Effector CD4-positive, alpha-beta T cell (primary cell): ENCODE data around the gene ORMDL1.
"Not testable (repeated sequence)": the region's sequence is repeated elsewhere in the genome, so short reads cannot be mapped to it uniquely, and the experiment has no call there.

ENCODE experiments used
- DNase-seq: peaks from one replicate; pipeline ENCODE4 v3.0.0-alpha.2; 2020

The ORMDL1 gene

GRCh38 chr2:189770590-189771322, 13.4 kb downstream of the ORMDL1 start:
- DNase-seq: no peak

DNA sequence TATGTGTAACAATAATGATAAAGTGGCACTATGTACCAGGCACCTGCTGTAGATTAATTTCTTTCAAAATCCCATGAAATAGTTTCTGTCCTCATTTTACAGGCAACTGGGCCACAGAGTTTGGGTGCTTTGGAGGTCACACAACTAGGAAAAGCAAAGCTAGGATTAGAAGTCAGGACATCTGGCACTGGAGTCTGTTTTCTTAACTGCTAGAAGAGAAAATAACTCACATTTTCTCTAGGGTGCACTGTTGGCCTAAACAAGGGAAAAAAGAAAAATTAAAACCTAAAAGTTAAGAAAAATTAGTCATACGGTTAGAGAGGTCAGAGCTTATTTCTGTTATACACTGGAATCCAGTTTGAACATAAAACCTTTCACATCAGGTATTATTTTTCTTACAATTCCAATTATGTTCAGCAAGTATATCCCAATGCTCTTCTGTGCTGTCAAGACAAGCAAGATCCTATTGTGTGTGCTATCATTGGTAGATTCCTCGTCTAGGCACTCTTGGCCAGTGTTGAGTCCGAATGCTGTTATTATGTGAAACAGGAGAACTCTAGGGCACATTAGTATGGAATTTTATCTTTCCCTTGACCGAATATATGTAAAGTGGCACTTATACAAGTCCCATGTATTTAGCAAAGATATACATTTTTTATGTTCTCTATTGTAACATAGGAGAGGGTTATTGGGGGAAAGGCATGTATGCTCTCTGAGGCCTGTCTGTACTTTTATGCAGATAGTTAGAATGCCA, 20.1 kb downstream of the ORMDL1 start:
- no peak for DNase-seq

- peak; percentile 93 for DNase-seq
These were observed 21.4 kb downstream of the ORMDL1 start, which contains the start of gene OSGEPL1 for GRCh38 chr2:189762551-189763298. TSS of gene OSGEPL1 (minus strand) at chr2:189762792. CDS start at chr2:189761640, 1,152 bp downstream.

DNA sequence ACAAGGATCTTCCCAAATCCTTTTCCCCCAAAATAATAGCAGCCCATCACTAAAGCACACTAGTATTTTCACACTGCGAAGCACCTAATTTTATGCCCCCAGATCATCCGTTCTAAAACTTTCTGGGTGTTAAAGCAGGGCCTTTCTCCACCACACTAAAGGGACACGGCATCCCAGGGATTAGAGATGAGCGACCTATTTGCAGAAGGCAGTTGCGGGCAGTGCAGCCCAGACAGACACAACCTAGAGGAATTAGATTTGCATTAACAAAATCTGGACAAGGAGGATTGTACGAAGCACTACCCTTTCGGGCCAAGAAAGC, 21.9 kb downstream of the ORMDL1 start:
- no peak for DNase-seq

DNA sequence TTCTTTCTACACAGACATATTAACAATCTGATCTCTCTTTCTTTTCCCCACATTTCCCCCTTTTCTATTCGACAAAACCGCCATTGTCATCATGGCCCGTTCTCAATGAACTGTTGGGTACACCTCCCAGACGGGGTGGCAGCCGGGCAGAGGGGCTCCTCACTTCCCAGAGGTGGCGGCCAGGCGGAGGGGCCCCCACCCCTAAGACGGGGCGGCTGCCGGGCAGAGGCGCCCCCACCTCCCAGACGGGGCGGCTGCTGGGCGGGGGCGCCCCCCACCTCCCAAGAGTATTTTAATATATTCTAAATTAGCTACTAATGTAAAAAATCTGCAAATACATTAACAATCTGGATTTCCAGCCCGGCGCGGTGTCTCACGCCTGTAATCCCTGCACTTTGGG, 24.0 kb downstream of the ORMDL1 start:
- not testable (repeated sequence) for DNase-seq

DNA sequence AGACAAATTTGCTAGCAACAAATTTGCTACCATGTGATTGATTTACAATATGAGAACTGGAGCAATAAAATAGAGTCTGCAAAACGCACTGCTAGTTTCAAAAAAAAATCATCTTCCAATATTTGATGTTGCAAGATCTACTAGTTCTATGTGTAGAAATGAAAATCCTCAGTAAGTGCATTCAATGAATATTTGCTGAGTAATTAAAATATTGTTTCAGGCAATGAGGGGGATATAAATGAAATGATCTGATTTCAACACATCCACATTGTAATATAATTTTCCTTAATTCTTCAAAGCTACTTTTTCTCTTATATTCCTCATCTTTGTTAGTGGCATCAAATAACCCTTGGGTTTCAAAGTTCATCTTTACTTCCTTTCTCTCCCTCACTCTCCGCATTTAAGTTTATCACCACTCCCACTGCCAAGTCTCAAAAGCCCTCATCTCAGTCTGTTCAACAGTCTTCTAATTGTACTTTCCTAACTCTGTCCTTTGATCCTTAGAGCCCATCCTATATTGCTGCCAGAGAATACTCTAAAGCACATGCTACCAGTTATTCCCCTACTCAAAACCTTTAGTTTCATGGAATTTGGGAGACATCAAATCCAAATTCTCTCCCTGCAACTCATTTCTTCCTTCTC, 27.7 kb downstream of the ORMDL1 start:
- no peak for DNase-seq

- DNase-seq: peak; percentile 18
These were observed 33.0 kb downstream of the ORMDL1 start for GRCh38 chr2:189751080-189751658.

DNA sequence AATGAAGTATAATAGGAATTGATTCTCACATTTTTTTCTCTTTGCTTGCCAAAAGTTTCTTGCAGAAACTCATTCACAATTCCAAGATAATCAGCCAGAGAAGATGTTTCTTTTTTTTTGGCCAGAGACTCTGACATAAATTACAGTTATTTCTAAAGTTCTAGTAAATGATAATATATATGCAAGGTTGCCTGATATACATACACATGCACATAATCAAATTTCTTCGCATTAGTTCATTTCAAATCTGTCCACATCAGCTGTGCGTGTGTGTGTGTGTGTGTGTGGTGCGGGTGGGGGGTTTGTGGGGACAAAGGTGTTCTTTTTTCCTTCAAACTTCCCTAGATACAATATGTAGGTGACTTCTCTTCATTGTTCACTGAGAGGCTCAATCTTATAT, 54.7 kb downstream of the ORMDL1 start:
- no peak for DNase-seq

DNA sequence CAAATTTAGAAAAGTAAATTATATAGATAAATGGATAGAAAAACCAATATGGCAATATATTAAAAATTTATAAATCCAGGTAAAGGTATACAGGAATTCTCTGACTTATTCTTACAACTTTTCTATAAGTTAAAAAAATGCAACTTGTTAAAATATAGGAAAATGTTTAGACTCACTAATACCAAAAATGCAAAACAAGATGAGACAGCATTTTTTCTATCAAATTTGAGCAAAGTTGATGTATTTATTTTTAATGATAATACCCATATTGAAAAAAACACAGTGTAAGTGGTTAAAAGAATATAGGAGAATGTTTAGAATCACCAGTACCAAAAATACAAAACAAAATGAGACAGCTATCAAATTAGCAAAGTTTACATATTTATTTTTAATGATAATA, 57.3 kb downstream of the ORMDL1 start:
- DNase-seq: no peak

- DNase-seq: no peak
These were observed 57.9 kb downstream of the ORMDL1 start for GRCh38 chr2:189726271-189726670.

DNA sequence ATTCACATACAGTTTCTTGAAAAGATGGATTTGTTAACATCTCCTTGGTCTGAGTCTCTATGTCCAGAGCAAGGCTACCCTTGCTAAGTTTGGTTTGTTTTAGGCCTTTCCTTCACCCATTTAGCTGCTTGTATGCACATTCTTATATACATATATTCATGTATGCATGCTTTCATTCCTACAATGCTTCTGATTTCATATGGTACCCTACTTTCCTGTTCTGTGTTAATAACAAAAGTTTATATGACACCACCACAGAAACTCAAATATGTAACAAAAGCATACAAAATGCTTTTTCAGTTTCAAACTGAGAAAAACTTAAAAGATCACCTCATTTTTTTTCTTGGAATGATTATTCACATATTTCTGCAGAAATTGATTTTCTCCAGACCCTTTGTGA, 60.9 kb downstream of the ORMDL1 start:
- DNase-seq: no peak
